ENCODE results near the gene WDR17. TPM values are rescaled to one million over a fixed set of nuclear protein-coding genes. Genes with fewer than 3 reads are reported as not detected.

Gene WDR17
- total RNA-seq, result 10 to 100 TPM in 1 of 4 donors, 1 to 10 TPM in 3; 4.0 to 14.6 (median 4.7) TPM

DNA sequence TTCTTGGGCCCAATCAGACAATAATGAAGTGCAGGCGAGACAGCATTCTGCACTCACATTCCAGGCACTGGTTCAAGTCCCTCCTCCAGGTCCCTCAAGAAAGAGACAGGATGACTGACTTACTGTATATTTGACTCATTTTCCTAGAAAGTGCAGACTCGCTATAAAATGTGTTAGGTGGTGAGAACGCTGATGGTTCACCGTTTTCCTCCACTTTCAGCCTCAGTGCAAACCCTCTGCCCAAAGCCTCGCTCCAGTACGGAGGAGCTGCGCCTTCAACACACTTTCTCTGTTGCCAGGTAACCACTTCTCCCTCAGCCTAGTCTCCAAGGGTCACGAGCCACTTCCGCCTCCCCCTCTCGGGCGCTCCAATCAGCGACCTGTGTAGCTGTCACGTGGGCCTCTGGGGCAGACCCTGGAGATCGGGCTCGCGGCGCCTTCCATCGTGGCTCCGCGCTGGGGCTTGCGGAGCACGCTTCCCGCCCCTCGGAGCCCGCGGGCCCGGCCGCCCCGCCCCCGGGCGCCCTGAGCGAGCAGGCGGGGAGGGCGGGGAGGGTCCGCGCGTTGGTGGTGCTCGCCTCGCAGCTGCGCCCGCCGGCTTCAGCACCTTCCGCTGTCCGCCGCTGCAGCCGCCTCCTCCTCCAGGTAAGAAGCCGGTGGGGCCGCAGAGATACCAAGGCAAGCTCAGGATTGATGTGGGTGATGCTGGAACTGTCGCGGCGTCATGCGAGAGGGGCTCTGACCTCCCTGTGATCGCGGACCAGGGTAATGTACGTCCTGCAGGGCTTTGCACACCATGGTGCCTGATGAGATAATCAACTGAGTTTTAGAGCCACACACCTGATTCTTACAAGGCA is at the start of gene WDR17:
Gene WDR17 (plus strand): TSS at position 407 of the 857 bp plus-strand sequence. CDS start 45,740 bp downstream, outside the sequence.
- ATAC-seq, result peak; percentile 99
- Histone ChIP-seq H3K4me3 (peak within 1 kb of the TSS; percentile 39 to 67), H3K9me3 (no peaks in the 10 kb centered on the region), H3K36me3 (no peaks in the 10 kb centered on the region), H3K27ac (peak within 1 kb of the TSS in 3 of 4 donors; percentile 36 to 51 (median 38)), H3K4me1 (peaks cover 0 to 8% (median 0%) of the 10 kb centered on the region in 3 donors), H3K27me3 (no peaks in the 10 kb centered on the region)
- TF ChIP-seq, protein P1, sequence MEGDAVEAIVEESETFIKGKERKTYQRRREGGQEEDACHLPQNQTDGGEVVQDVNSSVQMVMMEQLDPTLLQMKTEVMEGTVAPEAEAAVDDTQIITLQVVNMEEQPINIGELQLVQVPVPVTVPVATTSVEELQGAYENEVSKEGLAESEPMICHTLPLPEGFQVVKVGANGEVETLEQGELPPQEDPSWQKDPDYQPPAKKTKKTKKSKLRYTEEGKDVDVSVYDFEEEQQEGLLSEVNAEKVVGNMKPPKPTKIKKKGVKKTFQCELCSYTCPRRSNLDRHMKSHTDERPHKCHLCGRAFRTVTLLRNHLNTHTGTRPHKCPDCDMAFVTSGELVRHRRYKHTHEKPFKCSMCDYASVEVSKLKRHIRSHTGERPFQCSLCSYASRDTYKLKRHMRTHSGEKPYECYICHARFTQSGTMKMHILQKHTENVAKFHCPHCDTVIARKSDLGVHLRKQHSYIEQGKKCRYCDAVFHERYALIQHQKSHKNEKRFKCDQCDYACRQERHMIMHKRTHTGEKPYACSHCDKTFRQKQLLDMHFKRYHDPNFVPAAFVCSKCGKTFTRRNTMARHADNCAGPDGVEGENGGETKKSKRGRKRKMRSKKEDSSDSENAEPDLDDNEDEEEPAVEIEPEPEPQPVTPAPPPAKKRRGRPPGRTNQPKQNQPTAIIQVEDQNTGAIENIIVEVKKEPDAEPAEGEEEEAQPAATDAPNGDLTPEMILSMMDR (IDR thresholded peaks at IDR 0.05), result no peak
- TF ChIP-seq EP300 (IDR thresholded peaks at IDR 0.05), result no peak
- no peak for TF ChIP-seq POLR2AphosphoS5 (IDR thresholded peaks at IDR 0.05)
- WGBS, 2 donors (ENCODE audit: low coverage in 1 of 2), result 3 to 4% methylated on average over 7 to 10 of the region's 55 CpGs

DNA sequence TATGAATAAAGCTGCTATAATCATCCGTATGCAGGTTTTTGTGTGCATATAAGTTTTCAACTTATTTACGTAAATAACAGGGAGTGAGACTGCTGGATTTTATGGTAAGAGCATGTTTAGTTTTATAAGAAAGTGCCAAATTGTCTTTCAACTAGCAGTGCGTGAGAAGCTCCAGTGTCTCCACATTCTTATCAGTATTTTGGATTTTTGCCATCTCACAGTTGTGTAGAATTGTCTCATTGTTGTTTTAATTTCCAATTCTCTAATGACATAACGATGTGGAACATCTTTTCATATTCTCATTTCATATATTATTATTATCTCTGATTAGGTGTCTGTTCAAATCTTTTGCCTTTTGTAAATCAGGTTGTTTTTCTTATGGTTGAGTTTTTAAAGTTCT is 49.0 kb upstream of the WDR17 start:
- no peak for ATAC-seq
- H3K27ac ChIP-seq, result no peak overlapping the region
- TF ChIP-seq POLR2A (IDR thresholded peaks at IDR 0.05) (no peak), POLR2AphosphoS5 (IDR thresholded peaks at IDR 0.05) (no peak), EP300 (IDR thresholded peaks at IDR 0.05) (no peak)
- TF ChIP-seq, protein P1 (IDR thresholded peaks at IDR 0.05), result no peak

DNA sequence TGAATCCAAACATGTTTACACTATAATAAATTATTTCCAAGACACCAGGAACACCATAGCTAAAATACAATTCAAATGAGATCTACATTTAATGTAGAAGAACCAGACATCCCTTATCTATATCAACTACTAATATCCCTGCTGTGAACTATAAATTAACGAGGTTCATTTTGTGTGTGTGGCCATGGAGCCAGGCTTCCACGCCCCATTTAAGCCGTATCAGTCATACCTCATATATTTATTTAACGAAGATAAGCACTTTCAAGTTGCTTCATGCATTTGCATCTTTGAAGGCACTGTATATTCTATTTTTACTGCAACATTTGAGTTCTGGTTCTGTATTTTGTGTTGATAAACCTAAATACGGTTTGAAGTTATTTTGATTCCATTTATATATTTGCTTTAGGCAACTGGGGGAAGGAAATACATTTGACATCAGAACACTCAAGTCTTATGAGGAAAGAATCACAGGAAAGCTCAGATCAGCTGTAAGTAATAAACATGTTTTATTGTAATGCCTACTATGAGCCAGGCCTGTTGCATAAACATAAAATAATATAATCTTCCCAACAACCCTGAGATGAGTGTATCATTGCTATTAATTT is 45.1 kb upstream of the WDR17 start:
- WGBS, 2 donors (ENCODE audit: low coverage in 1 of 2), result 60 to 86% methylated on average over 5 of the region's 5 CpGs
- TF ChIP-seq POLR2AphosphoS5 (IDR thresholded peaks at IDR 0.05), result no peak
- TF ChIP-seq, protein P1 (IDR thresholded peaks at IDR 0.05), result no peak
- no peak for TF ChIP-seq POLR2A (IDR thresholded peaks at IDR 0.05)
- TF ChIP-seq EP300 (IDR thresholded peaks at IDR 0.05), result no peak
- Histone ChIP-seq H3K4me3 (no peak overlapping the region), H3K27me3 (no peaks in the 10 kb centered on the region), H3K36me3 (no peaks in the 10 kb centered on the region), H3K27ac (no peak overlapping the region), H3K4me1 (no peaks in the 10 kb centered on the region), H3K9me3 (no peaks in the 10 kb centered on the region)
- ATAC-seq, result no peak

More for the DNA sequence above, 49.0 kb upstream of the WDR17 start:
- 72 to 78% methylated on average over 4 of the region's 4 CpGs for WGBS, 2 donors (ENCODE audit: low coverage in 1 of 2)
- no peak overlapping the region for H3K4me3 ChIP-seq
- H3K27me3 ChIP-seq, result no peaks in the 10 kb centered on the region
- no peaks in the 10 kb centered on the region for H3K9me3 ChIP-seq
- H3K36me3 ChIP-seq, result no peaks in the 10 kb centered on the region
- no peaks in the 10 kb centered on the region for H3K4me1 ChIP-seq

DNA sequence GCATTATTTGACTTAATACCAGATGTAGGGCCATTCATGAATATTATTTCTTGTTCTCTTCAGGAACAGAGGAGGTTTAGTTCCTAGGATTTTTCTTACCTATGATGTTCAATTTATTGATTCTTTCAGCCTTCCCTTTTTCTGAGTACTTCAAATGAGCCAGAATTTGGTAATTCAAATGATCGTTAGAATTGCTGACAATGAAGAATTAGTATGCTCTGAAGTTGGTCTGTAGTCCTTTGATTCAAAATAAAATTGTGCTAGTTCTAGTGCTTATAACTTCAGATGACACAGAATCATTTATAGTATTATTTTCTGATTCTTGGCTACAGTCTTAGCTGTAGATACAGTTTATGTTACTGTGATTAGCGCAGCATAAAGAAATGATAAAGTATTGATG is 35.2 kb upstream of the WDR17 start:
- Histone ChIP-seq H3K36me3 (no peaks in the 10 kb centered on the region), H3K4me1 (peaks cover 0 to 7% (median 0%) of the 10 kb centered on the region in 3 donors)
- 62 to 71% methylated on average over 2 of the region's 2 CpGs for WGBS, 2 donors (ENCODE audit: low coverage in 1 of 2)

DNA sequence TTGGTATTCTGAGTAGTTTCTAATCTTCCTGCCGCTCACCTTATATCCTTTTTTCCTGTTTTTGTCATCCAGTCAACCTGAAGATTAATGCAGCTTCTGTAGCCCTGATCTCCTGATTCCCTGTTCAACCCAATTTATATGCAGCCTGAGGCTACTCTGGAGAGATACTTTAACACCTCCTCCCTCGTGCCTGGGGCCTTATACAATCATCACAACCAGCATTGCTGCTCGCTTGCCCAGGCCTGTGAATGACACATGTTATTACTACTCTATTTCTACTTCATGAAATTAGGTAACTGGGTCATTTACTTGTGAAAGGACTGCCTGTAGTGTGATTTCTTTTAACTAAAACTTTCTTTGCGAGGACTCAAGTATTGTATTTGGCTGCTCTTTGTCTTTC is 33.7 kb upstream of the WDR17 start:
- TF ChIP-seq POLR2AphosphoS5 (IDR thresholded peaks at IDR 0.05) (no peak), EP300 (IDR thresholded peaks at IDR 0.05) (no peak), POLR2A (IDR thresholded peaks at IDR 0.05) (no peak)
- TF ChIP-seq, protein P1 (IDR thresholded peaks at IDR 0.05), result no peak
- no peaks in the 10 kb centered on the region for H3K27me3 ChIP-seq
- H3K9me3 ChIP-seq, result no peaks in the 10 kb centered on the region
- WGBS, 2 donors (ENCODE audit: low coverage in 1 of 2), result 44 to 56% methylated on average over 3 to 4 of the region's 4 CpGs
- no peak overlapping the region for H3K4me3 ChIP-seq
- H3K4me1 ChIP-seq, result peaks cover 0 to 7% (median 0%) of the 10 kb centered on the region in 3 donors
- no peak for ATAC-seq
- no peaks in the 10 kb centered on the region for H3K36me3 ChIP-seq
- peak overlapping the region in 1 of 4 donors; percentile 9 for H3K27ac ChIP-seq

More for the DNA sequence above, 35.2 kb upstream of the WDR17 start:
- Histone ChIP-seq H3K27me3 (no peaks in the 10 kb centered on the region), H3K9me3 (no peaks in the 10 kb centered on the region), H3K27ac (no peak overlapping the region), H3K4me3 (no peak overlapping the region)
- no peak for ATAC-seq
- TF ChIP-seq POLR2A (IDR thresholded peaks at IDR 0.05) (no peak), EP300 (IDR thresholded peaks at IDR 0.05) (no peak)

Data from gastroesophageal sphincter (tissue), 4 donors.